A549 treated with AZD2906 at 1 μM for 4 hours (cell line): ENCODE measurements around the gene SF3B3. TPM values are rescaled to one million over a fixed set of nuclear protein-coding genes. Genes with fewer than 3 reads are reported as not detected.

ENCODE experiments used
- total RNA-seq: library from RNA; stranded (reverse); fragments of 200-300 nt; extraction: Qiagen RNA extraction; gene quantifications from 5 replicates; pipeline ENCODE4 v1.2.3, GENCODE V29; 2022

Gene SF3B3
- 119 to 203 TPM (median 184 TPM) in 5 replicates for total RNA-seq

GRCh38 chr16:70523743-70524398, at the start of gene SF3B3:
SF3B3 (plus strand) TSS chr16:70523816; CDS start chr16:70526657, 2,841 bp downstream.

GRCh38 chr16:70523076-70523742, 407 bp upstream of the SF3B3 start, which contains the start of gene COG4:
COG4 (minus strand) TSS chr16:70523554; CDS start chr16:70523543, 11 bp downstream.

Other genes starting within 250 kb of the SF3B3 start
- gene AARS1, start 234.3 kb upstream of the SF3B3 start, total RNA-seq, result 86.3 to 103 TPM (median 91.4 TPM) in 5 replicates
- 29.1 to 33.6 TPM (median 30.8 TPM) in 5 replicates for gene DDX19B, start 224.6 kb upstream of the SF3B3 start, total RNA-seq
- gene DDX19A, start 176.9 kb upstream of the SF3B3 start, total RNA-seq, result 37.5 to 43.0 TPM (median 40.3 TPM) in 5 replicates
- 18.4 to 20.7 TPM (median 19.4 TPM) in 5 replicates for gene ST3GAL2, start 84.7 kb upstream of the SF3B3 start, total RNA-seq
- 3.8 to 5.0 TPM (median 4.8 TPM) in 5 replicates for gene FCSK, start 69.2 kb upstream of the SF3B3 start, total RNA-seq
- 25.6 to 31.6 TPM (median 31.2 TPM) in 5 replicates for gene COG4, start 262 bp upstream of the SF3B3 start, total RNA-seq
- 0.26 to 0.63 TPM (median 0.52 TPM) in 5 replicates for gene IL34, start 122.7 kb downstream of the SF3B3 start, total RNA-seq
- 71.1 to 106 TPM (median 93.0 TPM) in 5 replicates for gene MTSS2, start 162.2 kb downstream of the SF3B3 start, total RNA-seq